Measurements from ENCODE around the gene ADSL.

Gene ADSL

GRCh38 chr22:40408718-40409612 lies 62.7 kb downstream of the ADSL start:
- TF ChIP-seq CTCF (IDR thresholded peaks at IDR 0.05) (no peak), ZFX (IDR thresholded peaks at IDR 0.05; ENCODE audit: borderline replicate concordance) (no peak)
- no peak overlapping the region for H3K27ac ChIP-seq

- no peak for TF ChIP-seq ZFX (IDR thresholded peaks at IDR 0.05; ENCODE audit: borderline replicate concordance)
- TF ChIP-seq CTCF (IDR thresholded peaks at IDR 0.05), result no peak
- H3K27ac ChIP-seq, result no peak overlapping the region
Measured at GRCh38 chr22:40409613-40410113, 63.4 kb downstream of the ADSL start.

- no peak overlapping the region for H3K27ac ChIP-seq
- TF ChIP-seq ZFX (IDR thresholded peaks at IDR 0.05; ENCODE audit: borderline replicate concordance), result no peak
- no peak for TF ChIP-seq CTCF (IDR thresholded peaks at IDR 0.05)
Measured at GRCh38 chr22:40410272-40410671, 64.0 kb downstream of the ADSL start.

GRCh38 chr22:40410731-40411505 lies 64.6 kb downstream of the ADSL start:
- TF ChIP-seq CTCF (IDR thresholded peaks at IDR 0.05) (no peak), ZFX (IDR thresholded peaks at IDR 0.05; ENCODE audit: borderline replicate concordance) (no peak)
- 0 out of 2 replicates have a peak overlapping the region, but pooled peaks have one; percentile 7 for H3K27ac ChIP-seq

- H3K27ac ChIP-seq, result 0 out of 2 replicates have a peak overlapping the region, but pooled peaks have one; percentile 7
- no peak for TF ChIP-seq CTCF (IDR thresholded peaks at IDR 0.05)
- TF ChIP-seq ZFX (IDR thresholded peaks at IDR 0.05; ENCODE audit: borderline replicate concordance), result no peak
Measured at GRCh38 chr22:40411506-40411861, 65.2 kb downstream of the ADSL start.

- peak overlapping the region; percentile 10; the same call in 1 of the 2 replicates for H3K27ac ChIP-seq
- TF ChIP-seq CTCF (IDR thresholded peaks at IDR 0.05), result no peak
- TF ChIP-seq ZFX (IDR thresholded peaks at IDR 0.05; ENCODE audit: borderline replicate concordance), result no peak
Measured at GRCh38 chr22:40412441-40412840, 66.1 kb downstream of the ADSL start.

Data from 22Rv1 (cell line).